GM19452 (cell line): ENCODE data around the gene ADAMTS19.
"Not testable (repeated sequence)": the region's sequence is repeated elsewhere in the genome, so short reads cannot be mapped to it uniquely, and the experiment has no call there.

Experiments
- ATAC-seq: cut with Tn5 transposase; IDR thresholded peaks from one replicate; pipeline ENCODE4 v1.9.1; 2021; ENCODE audit not compliant: unreplicated experiment

The ADAMTS19 gene

DNA sequence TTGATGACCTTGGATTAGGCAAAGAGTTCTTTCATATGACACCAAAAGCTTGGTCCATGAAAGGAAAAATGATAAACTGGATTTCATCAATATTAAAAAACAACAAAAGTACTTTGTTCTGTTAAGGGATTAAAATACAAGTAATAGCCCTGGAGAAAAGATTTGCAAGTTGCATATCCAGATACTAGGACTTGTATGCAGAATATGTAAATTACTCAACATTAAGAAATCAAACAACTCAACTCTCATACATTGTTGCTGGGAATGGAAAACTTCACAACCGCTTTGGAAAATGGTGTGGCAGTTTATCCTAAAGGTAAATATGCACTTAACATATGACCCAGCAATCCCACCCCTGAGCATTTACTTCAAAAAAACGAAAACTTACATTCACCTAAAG is 112.0 kb downstream of the ADAMTS19 start:
- no peak for ATAC-seq

DNA sequence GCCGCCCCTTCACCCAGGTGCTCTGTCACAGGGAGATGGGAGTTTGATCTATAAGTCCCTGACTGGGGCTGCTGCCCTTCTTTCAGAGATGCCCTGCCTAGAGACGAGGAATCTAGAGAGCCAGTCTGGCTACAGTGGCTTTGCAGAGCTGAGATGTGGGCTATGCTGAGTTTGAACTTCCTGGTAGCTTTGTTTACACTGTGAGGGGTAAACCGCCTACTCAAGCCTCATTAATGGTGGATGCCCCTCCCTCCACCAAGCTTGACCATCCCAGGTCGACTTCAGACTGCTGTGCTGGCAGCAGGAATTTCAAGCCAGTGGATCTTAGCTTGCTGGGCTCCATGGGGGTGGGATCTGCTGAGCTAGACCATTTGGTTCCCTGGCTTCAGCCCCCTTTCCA is 124.4 kb downstream of the ADAMTS19 start:
- not testable (repeated sequence) for ATAC-seq

DNA sequence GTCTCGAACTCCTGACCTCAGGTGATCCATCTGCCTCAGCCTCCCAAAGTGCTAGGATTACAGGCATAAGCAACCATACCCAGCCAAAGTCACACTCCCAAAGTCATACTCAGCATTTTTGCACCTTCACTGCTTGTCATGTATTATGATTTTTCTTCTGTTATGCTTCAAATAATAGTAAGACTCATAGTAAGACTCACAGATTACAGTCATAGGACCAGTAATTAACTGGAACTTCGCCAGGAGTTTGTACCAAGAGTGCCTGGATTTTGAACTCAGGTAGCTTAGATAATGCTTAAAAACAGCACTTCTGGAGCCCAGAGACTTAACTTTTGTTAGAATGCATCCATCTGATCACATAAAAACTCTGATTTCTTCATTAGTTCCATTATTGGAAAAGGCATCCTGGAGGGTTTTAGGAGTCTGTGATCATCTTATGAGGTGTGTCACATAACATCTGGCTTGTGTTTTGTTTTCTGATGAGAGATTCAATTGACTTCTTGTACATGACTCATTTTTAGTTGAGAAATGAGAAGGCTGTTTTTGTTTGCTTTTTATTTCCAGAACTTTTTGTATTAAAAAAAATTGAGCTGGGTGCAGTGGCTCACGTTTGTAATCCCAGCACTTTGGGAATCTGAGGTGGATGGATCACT is 131.5 kb downstream of the ADAMTS19 start:
- no peak for ATAC-seq

DNA sequence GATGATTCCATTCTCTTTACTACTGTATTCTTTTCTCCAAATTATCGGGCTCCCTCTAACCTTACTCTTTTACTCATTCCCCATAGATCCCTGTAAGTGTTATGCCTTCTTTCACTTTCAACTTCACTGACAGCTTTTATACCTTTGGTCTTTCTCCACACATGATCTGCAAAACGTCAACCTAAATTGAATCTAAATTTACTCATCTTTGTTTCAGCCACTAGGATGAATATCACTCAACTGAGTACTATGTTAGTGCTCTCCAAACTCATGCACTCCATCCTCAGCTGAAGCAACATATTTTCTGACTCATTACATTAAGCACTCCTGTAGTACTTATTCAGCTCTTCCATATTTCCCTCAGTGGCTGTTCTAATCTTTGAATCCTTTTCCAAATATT is 133.4 kb downstream of the ADAMTS19 start:
- ATAC-seq, result no peak

DNA sequence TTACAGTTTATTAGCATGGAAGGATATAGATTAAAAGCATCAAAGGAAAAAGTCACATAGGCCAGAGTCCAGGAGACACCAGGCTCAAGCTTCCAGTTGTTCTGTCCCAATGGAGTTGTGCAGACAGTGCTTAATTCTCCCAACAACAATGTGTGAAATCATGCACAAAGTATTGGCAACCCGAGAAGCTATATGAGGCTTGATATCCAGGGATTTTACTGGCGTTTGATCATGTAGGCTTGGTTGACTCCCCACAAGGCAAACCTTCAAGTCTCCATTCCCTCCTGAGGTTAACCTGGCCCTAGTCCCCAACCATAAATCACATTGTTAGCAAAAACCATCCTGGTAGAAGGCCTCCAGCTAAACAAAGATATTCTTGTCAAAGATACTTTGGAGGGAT is 141.5 kb downstream of the ADAMTS19 start:
- ATAC-seq, result no peak

DNA sequence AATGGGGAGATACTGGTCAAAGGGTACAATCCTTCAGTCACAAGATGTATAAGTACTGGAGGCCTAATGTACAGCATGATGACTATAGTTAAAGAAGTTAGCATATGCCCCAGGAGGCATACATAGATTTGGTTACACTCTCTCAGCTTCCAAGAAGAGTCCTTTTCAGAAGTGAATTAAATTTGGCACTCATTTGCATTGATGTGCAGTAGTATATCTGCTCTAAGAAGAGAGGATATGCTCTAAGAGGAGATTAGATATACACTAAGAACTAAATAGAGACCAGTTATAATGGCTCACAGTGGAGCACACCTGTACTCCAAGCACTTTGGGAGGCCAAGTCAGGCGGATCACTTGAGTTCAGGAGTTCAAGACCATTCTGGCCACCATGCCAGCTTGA is 148.3 kb downstream of the ADAMTS19 start:
- no peak for ATAC-seq

DNA sequence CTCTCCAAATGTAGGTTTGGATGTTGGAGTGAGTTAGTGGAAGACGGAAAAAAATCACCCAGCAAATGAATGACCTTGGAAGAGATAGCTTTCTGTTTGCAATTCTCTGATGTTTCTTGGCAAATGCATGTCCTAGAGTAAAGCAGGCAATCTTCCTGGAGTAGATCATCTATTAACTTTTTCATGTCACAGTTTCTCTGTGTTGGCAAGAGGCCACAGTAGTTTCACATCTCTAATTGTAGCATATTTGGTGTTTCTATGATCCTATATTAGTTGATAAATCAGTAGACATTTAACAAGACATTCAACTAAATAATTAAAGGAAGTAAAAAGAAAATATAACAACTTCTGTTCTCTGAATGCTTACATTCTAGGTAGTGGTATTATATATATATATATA is 149.6 kb downstream of the ADAMTS19 start:
- ATAC-seq, result peak; percentile 94

DNA sequence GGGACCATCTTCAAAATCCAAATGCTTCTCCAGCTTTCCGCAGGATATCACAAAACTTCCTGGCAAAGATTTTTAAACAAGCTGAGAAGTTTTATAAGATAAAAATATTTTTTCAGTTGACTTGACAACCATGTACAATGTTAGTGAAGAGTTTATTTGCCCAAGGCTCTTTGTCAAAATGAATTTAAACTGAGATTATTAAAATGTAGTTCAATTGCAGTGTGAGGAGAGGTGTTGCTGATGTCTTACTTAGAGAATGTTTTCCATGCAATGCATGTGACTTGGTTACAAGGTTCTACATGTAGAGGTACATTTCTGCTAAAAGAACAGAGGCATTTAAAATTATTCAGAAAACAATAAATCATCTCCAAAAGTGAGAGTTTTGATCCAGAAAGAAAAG is 156.4 kb downstream of the ADAMTS19 start:
- ATAC-seq, result no peak

DNA sequence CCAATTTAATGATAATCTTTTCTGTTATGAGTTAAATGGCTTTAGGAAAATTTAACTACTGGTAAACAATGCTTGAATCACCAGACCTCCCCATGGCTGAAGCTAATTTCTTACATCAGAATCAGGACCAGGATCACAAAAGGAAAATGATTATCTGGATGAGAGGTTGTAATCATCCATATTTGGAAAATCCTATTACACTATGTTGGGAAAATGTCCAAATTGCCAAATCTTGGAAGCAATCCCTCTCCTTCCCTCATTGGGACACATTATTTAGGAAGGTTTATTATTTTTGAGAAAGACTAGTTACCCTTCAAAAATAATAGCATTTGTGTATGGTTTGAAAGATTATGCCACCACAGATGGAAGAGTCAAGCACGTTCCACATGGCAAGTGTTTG is 157.1 kb downstream of the ADAMTS19 start:
- ATAC-seq, result no peak

DNA sequence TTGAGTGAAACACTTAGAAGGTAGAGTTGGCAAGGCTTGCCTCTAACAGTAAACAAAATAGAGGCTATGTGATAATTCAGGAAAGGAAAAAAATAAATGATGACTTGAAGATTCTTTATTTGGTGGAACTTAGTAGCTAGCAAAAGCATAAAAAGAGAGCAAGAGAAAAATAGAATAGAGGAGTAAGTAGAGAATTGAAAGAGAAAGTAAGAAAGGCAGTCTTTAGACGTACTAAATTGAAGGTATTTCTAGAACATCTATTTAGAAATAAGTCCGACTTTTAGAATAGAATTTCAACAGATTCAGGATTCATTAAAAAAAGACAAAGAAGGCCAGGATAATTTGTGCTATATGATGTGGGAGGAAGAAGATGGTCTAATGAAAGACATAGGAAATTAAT is 159.7 kb downstream of the ADAMTS19 start:
- ATAC-seq, result no peak

DNA sequence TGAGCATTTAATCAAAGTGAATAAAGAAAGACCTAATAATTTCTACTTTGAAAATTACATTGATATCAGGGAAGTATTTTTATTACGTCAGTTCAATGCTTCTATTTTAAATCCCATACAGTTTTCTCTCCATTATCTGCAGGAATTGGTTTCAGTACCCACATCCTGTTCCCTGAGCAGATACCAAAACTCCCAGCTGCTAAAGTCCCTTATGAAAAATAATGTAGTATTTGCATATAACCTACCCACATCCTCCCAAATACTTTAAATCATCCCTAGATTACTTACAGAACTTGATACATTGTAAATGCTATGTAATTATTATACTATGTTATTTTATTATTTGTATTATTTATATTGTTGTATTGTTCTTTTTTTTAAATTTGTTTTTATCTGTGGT is 162.4 kb downstream of the ADAMTS19 start:
- peak; percentile 53 for ATAC-seq

DNA sequence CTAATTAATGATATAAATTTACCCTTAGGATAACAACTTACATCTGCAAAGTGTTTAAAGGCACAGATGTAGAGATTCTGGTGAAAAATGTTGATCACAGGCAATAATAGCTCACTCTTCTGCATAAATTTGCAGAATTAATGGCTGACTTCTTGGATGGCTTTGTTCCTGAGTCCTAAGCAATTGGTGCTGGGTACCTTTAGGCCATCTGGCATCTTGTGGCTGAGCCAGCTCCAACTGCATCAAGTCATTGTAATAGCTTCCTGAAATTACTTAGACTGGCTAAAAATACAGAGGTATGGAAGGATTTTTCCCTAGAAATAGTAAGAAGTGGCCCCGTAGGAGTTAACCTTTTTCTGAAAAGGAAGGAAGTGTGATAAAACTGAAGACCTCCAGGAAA is 169.5 kb downstream of the ADAMTS19 start:
- ATAC-seq, result no peak

DNA sequence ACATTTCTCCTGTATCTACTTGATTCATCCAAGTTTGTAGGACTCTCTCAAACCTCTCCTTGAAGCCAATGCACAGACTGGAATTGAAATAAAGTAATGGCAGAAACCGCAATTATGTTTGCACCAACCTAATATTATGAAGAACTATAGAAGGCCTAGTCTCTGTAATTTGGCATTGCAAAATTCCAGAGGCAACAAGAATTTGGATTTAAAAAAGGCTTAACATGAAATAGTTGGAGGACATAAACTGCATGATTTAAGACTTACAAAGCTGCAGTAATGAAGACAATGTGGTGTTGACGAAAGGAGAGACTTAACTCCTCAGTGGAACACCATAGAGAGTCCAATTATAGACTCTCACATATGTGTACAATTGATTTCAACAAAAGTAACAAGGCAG is 170.0 kb downstream of the ADAMTS19 start:
- ATAC-seq, result no peak

DNA sequence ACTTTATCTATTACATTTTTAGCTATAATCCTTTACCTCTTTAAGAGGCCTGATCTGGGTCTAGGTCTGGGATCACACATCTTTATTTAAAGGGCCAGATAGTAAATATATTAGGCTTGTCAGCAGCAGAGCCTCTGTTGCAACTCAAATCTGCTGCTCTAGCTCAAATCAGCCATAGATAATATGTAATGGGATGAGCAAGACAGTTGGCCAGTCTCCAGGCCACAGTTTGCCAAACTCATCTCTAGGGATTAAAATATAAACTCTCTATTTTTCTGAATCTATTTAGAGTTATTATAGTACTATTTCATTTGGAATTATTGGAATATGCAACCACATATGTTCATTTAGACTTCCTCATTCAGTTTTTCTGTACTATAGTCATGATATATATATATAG is 171.9 kb downstream of the ADAMTS19 start:
- no peak for ATAC-seq

DNA sequence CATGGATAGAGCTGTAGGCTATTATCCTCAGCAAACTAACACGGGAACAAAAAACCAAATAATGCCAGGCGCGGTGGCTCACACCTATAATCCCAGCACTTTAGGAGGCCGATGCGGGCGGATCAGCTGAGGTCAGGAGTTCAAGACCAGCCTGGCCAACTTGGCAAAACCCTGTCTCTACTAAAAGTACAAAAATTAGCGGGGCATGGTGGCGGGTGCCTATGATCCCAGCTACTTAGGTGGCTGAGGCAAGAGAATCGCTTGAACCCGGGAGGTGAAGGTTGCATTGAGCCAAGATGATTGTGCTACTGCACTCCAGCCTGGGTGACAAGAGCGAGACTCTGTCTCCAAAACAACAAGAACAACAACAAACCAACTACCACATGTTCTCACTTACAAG is 177.4 kb downstream of the ADAMTS19 start:
- ATAC-seq, result not testable (repeated sequence)

DNA sequence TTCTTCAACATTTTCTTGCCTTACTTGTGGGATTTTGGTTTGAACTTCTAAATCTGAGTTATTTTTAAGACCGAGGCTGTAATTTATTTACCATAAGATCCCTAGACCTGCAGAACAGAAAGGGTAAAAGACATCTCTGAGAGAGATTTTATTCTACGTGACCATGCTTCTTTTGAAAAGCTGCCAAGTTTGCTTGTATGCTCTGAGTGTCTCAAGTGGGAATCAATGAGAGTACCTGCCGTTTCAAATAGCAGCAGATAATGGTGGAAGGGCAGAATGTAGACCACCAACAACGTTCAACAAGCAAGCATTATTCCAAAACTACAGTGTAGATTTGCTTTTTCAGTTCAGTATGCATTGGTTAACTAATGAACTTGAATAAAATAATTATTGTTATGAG is 179.2 kb downstream of the ADAMTS19 start:
- no peak for ATAC-seq

DNA sequence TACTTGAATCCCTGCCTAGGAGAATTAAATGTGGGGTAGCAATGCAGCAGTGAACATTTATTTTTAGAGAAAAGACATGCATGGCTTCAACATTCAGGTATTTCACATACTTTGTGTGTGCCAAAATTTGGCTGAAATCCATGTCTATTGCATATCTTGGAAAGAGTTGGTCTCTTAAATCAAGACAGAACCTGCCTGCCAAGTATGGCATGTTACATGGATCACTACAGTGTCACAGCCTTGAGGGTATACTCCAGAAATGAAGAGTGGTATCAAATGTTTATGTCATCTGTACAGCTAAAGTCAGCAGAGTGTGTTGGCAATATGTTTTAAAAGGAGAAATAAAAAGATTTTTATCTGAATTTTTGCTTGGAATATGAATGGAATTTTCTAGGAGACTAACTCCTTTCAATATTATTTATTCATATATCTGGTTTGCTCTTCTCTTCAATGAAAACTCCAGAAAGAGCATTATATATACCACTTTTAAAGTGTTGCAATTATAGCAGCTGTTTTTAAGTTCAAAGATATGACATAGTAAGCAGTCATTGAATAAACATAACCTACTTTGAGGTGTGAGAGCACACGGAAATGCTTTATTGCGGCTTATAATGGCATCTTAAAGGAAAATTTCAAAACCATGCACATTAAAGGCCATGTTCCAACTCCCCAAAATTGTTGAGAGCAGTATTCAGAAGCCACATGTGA is 192.4 kb downstream of the ADAMTS19 start:
- no peak for ATAC-seq

DNA sequence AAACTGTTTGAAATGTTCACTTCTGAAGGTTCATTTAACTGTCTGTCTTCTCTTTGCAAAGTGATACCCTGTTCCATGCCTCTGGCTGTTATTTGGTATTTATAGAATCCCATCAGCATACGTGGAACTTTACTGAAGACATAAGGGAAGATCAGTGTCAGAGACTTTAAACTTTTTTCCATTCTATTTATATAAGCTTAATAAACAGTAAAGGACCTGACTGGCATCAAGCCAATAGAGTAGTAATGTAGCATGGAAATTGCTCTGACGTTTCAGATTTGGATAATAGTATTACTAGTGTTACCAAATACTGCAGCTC is 192.9 kb downstream of the ADAMTS19 start:
- ATAC-seq, result no peak

DNA sequence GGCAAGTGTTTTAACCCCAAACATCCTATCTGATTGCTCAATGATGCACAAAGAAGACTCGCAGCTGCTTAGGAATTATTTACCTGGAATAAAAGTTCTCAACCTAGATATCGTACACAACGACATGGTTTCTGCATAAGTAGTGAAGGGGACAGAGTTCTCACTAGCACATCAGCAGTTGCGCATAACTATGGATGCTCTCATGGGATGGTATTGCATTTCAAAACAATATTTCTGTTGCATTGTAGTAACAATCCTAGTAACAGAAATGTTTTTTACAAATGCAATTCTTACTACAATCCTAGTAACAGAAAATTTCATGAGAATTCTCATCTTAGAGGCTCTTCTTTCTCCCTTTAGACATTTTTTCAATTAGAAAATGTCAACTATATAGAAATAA is 193.3 kb downstream of the ADAMTS19 start:
- ATAC-seq, result no peak

DNA sequence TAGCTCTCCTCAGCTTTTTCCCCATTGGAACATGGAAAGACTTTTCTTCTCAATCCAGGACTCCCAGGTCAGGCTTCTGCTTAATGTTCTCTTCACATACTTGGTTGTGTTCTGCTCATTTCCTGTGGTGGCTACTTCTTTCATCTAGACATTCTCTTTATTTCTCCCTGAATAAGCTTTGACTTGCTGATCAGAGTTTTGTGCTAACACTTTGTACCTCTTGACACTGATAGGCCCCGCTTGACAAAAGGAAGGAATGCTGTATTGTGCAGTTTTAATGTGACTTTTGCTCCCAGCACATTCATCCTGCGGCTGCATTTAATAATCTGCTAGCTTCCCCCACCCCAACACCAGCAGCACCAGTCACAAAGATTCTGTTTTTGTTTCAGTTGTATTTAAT is 196.9 kb downstream of the ADAMTS19 start:
- no peak for ATAC-seq

DNA sequence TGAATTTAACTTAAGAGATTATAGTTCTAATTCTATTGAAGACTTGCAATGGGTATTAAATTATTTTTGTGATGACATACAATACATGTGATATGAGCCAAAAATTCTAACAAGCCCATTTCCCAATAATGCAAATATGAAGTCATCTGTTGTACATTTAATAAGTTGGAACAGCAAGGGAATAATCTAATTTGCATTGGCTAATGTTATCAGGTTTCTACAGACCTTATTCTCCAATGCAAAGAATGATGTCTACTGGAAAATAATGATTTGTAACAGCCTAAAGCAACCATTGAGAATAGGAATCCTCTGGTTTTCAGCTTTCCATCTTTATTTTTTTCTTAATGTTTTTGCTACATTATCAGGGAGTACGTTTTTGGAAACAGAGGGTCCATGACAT is 198.7 kb downstream of the ADAMTS19 start:
- ATAC-seq, result no peak

DNA sequence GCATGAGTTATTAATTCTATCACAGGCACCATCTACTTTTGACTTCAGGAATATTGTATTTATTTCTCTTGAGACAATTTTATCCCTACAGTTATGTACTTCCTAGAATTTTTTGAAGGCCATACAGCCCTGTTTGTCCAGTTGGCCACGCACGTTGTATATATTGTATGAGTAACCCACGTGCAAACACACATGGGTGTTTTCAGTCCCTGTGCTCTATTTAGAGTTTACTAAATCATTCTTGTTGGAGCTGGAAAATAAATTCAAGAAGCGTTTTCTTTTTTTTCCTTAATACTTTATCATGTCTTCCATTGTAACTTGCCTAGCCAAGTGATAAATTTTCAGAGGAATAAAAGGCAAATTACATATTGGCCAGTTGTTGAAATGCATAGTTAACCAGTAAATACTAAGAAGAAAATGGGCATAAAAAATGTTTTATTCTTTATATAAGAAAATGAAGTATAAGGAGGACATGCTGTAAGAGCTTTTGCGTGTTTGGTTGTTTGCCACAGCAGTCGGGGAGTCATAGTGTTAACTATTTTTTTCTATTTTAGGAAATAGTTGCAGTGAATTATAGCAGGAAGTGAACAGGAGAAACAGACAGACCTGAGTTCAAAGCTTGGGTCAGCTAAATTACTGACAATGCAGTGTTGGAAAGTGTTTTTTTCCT is 201.4 kb downstream of the ADAMTS19 start:
- no peak for ATAC-seq
